Astrocyte (in vitro differentiated cells and primary cell): ENCODE data around the gene DNAH17. TPM values are rescaled to one million over a fixed set of nuclear protein-coding genes. Genes with fewer than 3 reads are reported as not detected.

Source experiments
- DNase-seq: peaks from one replicate; pipeline ENCODE4 v3.0.0-alpha.2; 2010; ENCODE audit warnings: low read depth
- FAIRE-seq: peaks from 2 replicates; lab custom pipeline; 2011; peaks lifted over from hg19 to GRCh38; lab: Jason Lieb, UNC
- H2AFZ ChIP-seq: 2 replicates; pipeline ENCODE4 v1.6.0; 2012; ENCODE audit warnings: low read depth, low read length, inconsistent platforms
- H3K27ac ChIP-seq: 2 replicates; pipeline ENCODE4 v1.5.1; 2011; ENCODE audit warnings: low read depth, low read length, inconsistent platforms
- H3K27me3 ChIP-seq: 2 replicates; pipeline ENCODE4 v1.6.0; 2011; ENCODE audit warnings: low read length, inconsistent platforms; ENCODE audit not compliant: insufficient read depth
- H3K36me3 ChIP-seq: 2 replicates; pipeline ENCODE4 v1.5.1; 2011; ENCODE audit warnings: low read length, inconsistent platforms; ENCODE audit not compliant: insufficient read depth
- H3K4me1 ChIP-seq: 2 replicates; pipeline ENCODE4 v1.5.1; 2011; ENCODE audit warnings: low read length, inconsistent platforms; ENCODE audit not compliant: insufficient read depth
- H3K4me2 ChIP-seq: 2 replicates; pipeline ENCODE4 v1.6.0; 2012; ENCODE audit warnings: low read length, inconsistent platforms
- H3K4me3 ChIP-seq: 2 replicates; pipeline ENCODE4 v1.5.1; 2011; ENCODE audit warnings: low read depth, mild to moderate bottlenecking, low read length, inconsistent platforms; ENCODE audit not compliant: insufficient read depth
- H3K79me2 ChIP-seq: 2 replicates; pipeline ENCODE4 v1.6.0; 2012; ENCODE audit warnings: mild to moderate bottlenecking, low read length, inconsistent platforms; ENCODE audit not compliant: insufficient read depth
- H3K9ac ChIP-seq: 2 replicates; pipeline ENCODE4 v1.6.0; 2012; ENCODE audit warnings: mild to moderate bottlenecking, low read length, inconsistent platforms
- H3K9me3 ChIP-seq: 2 replicates; pipeline ENCODE4 v1.5.1; 2012; ENCODE audit warnings: low read depth, mild to moderate bottlenecking, low read length, inconsistent platforms; ENCODE audit not compliant: insufficient read depth
- H4K20me1 ChIP-seq: 2 replicates; pipeline ENCODE4 v1.6.0; 2012; ENCODE audit warnings: low read length, inconsistent platforms; ENCODE audit not compliant: insufficient read depth
- H3K27ac Mint-ChIP-seq: one replicate; pipeline ENCODE4 v1.8.0; 2021; ENCODE audit warnings: mild to moderate bottlenecking, mixed read lengths; ENCODE audit not compliant: unreplicated experiment
- H3K27me3 Mint-ChIP-seq: one replicate; pipeline ENCODE4 v1.8.0; 2021; ENCODE audit warnings: low read depth, mixed read lengths; ENCODE audit not compliant: unreplicated experiment
- H3K36me3 Mint-ChIP-seq: one replicate; pipeline ENCODE4 v1.8.0; 2021; ENCODE audit warnings: low read depth, mixed read lengths; ENCODE audit not compliant: unreplicated experiment
- H3K4me1 Mint-ChIP-seq: one replicate; pipeline ENCODE4 v1.8.0; 2021; ENCODE audit warnings: low read depth, mixed read lengths; ENCODE audit not compliant: unreplicated experiment
- H3K4me3 Mint-ChIP-seq: one replicate; pipeline ENCODE4 v1.8.0; 2021; ENCODE audit warnings: mild to moderate bottlenecking, moderate library complexity, mixed read lengths; ENCODE audit not compliant: unreplicated experiment
- H3K9me3 Mint-ChIP-seq: one replicate; pipeline ENCODE4 v1.8.0; 2021; ENCODE audit warnings: mild to moderate bottlenecking, mixed read lengths; ENCODE audit not compliant: unreplicated experiment
- EZH2 ChIP-seq: IDR thresholded peaks from 2 replicates; pipeline ENCODE4 v1.6.1; 2012; ENCODE audit warnings: mild to moderate bottlenecking, low read length, inconsistent platforms; ENCODE audit not compliant: insufficient read depth
- total RNA-seq: library from RNA; stranded (reverse); gene quantifications from 2 replicates; pipeline ENCODE4 v1.2.1, GENCODE V29; 2021
- TF ChIP-seq, protein P1 (sequence below): IDR thresholded peaks from 2 replicates; pipeline ENCODE4 v1.5.1; 2011; ENCODE audit warnings: low read depth, mild to moderate bottlenecking, inconsistent platforms, low read length, moderate library complexity; ENCODE audit not compliant: insufficient read depth

DNAH17 gene
- total RNA-seq, 1 donor from 2014 or later: 0.14 TPM

DNA sequence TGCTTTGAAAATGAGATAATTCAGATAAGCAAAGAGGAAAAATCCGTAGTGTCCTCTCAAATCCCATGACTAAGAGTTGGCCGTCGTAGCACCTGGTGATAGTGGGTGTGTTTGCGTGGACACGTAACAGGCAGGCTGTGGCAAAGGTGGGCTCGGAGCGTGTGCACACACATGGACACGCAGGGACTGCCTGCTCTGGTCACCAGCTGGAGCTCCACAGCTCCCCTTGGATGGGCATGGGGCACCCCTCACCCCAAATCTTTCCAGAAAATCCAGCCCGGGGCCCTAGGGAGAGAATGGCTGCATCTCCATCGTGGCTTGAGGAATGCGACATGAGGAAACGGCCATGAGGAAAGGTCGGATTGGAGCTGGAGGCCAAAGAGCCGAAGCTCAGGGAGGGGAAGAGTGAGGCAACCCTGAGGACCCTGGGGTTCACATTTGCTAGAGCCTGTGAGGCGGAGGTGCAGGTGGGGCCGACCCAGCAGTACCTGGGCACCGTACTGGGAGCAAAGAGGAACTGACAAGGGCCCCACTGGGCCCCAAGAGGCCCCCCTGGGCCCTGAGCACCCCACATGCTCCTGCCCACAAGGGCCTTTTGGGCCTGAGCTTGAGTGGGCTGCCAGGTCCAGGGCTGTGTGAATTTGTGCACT lies 51.6 kb downstream of the DNAH17 start:
- FAIRE-seq: no peak
- H3K4me3 Mint-ChIP-seq: no peak overlapping the region
- H4K20me1 ChIP-seq: no peaks in the 10 kb centered on the region
- no peak overlapping the region for H3K4me3 ChIP-seq
- H2AFZ ChIP-seq: no peak overlapping the region
- DNase-seq: no peak
- H3K27me3 ChIP-seq: peaks cover 2% of the 10 kb centered on the region
- H3K27ac Mint-ChIP-seq: no peak overlapping the region
- no peak overlapping the region for H3K27ac ChIP-seq
- H3K9me3 Mint-ChIP-seq: no peaks in the 10 kb centered on the region
- H3K4me1 ChIP-seq: no peaks in the 10 kb centered on the region
- peaks cover 7% of the 10 kb centered on the region for H3K27me3 Mint-ChIP-seq
- no peaks in the 10 kb centered on the region for H3K4me1 Mint-ChIP-seq
- H3K36me3 ChIP-seq: no peaks in the 10 kb centered on the region
- TF ChIP-seq EZH2: no peak
- TF ChIP-seq, protein P1, sequence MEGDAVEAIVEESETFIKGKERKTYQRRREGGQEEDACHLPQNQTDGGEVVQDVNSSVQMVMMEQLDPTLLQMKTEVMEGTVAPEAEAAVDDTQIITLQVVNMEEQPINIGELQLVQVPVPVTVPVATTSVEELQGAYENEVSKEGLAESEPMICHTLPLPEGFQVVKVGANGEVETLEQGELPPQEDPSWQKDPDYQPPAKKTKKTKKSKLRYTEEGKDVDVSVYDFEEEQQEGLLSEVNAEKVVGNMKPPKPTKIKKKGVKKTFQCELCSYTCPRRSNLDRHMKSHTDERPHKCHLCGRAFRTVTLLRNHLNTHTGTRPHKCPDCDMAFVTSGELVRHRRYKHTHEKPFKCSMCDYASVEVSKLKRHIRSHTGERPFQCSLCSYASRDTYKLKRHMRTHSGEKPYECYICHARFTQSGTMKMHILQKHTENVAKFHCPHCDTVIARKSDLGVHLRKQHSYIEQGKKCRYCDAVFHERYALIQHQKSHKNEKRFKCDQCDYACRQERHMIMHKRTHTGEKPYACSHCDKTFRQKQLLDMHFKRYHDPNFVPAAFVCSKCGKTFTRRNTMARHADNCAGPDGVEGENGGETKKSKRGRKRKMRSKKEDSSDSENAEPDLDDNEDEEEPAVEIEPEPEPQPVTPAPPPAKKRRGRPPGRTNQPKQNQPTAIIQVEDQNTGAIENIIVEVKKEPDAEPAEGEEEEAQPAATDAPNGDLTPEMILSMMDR: no peak
- no peaks in the 10 kb centered on the region for H3K9me3 ChIP-seq
- H3K36me3 Mint-ChIP-seq: no peaks in the 10 kb centered on the region
- H3K9ac ChIP-seq: no peak overlapping the region
- H3K4me2 ChIP-seq: no peak overlapping the region
- H3K79me2 ChIP-seq: no peaks in the 10 kb centered on the region

DNA sequence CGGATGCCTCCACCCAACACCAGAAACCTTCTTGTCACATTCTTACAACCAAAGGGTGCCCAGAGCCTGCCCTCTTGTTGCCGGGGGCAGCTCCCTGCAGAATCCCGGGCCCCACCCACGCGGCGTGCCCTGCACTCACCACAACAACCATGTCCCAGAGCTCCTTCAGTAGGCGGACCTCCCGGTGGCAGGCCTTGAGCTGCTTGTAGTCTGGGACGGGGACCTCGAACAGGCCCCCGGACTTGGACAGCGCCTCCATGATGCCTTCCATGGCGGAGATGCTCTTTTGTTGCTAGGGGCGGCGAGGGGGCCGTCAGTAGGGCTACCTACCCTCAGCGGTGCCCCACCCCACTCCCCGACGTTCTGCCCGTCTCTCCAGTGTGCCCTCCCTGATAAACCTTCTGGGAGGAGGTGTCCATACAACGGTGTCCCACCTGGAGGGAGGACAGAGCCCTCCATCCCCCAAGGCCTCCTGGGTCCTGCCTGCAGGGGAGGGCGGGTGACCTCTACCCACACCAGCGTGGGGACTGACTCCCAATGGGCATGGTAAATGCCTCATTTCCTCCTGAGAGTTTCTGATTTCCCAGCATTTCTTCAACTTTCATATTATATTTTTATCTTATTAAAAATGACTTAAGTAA lies 52.2 kb downstream of the DNAH17 start:
- DNase-seq (no peak), FAIRE-seq (no peak)
- H3K36me3 Mint-ChIP-seq: no peaks in the 10 kb centered on the region
- H3K9me3 ChIP-seq: no peaks in the 10 kb centered on the region
- no peaks in the 10 kb centered on the region for H3K4me1 Mint-ChIP-seq
- peaks cover 7% of the 10 kb centered on the region for H3K27me3 Mint-ChIP-seq
- no peak overlapping the region for H3K4me3 ChIP-seq
- no peaks in the 10 kb centered on the region for H3K36me3 ChIP-seq
- H3K4me2 ChIP-seq: no peak overlapping the region
- no peak overlapping the region for H3K4me3 Mint-ChIP-seq
- no peak overlapping the region for H3K27ac ChIP-seq
- no peak overlapping the region for H2AFZ ChIP-seq
- peaks cover 2% of the 10 kb centered on the region for H3K27me3 ChIP-seq
- no peak for TF ChIP-seq EZH2
- TF ChIP-seq, protein P1: no peak
- no peaks in the 10 kb centered on the region for H3K9me3 Mint-ChIP-seq
- no peaks in the 10 kb centered on the region for H3K79me2 ChIP-seq
- H3K9ac ChIP-seq: no peak overlapping the region
- H3K27ac Mint-ChIP-seq: no peak overlapping the region
- H3K4me1 ChIP-seq: no peaks in the 10 kb centered on the region
- no peaks in the 10 kb centered on the region for H4K20me1 ChIP-seq
